ENCODE data around the gene MTG1.

MTG1 gene, protein sequence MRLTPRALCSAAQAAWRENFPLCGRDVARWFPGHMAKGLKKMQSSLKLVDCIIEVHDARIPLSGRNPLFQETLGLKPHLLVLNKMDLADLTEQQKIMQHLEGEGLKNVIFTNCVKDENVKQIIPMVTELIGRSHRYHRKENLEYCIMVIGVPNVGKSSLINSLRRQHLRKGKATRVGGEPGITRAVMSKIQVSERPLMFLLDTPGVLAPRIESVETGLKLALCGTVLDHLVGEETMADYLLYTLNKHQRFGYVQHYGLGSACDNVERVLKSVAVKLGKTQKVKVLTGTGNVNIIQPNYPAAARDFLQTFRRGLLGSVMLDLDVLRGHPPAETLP

GRCh38 chr10:133394064-133394663 lies at the start of gene MTG1:
TSS of gene MTG1 (plus strand) at chr10:133394157. CDS start at chr10:133394221, 64 bp downstream.
- DNase-seq = peak; percentile 38 to 74

GRCh38 chr10:133344236-133344635 lies 49.7 kb upstream of the MTG1 start:
- DNase-seq = no peak

DNA sequence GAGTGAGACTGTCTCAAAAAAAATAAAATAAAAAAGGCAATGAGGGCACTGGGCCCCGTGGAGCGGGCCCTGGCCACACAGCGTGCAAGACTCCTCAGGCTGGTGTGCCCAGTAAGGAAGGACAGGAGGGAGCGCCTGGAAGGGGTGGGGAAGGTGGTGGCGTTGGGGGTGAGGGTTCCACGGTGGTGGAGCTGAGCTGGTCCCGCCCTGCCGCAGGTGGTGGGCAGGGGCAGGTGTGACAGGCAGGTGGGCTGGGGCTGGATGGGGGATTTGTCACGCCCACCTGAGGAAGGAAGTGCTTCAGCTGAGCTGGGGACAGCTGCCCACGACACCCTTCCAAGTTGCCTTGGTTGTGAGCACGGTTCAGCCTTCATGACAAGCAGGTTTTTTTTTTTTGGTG lies 47.5 kb upstream of the MTG1 start:
- DNase-seq = no peak

DNA sequence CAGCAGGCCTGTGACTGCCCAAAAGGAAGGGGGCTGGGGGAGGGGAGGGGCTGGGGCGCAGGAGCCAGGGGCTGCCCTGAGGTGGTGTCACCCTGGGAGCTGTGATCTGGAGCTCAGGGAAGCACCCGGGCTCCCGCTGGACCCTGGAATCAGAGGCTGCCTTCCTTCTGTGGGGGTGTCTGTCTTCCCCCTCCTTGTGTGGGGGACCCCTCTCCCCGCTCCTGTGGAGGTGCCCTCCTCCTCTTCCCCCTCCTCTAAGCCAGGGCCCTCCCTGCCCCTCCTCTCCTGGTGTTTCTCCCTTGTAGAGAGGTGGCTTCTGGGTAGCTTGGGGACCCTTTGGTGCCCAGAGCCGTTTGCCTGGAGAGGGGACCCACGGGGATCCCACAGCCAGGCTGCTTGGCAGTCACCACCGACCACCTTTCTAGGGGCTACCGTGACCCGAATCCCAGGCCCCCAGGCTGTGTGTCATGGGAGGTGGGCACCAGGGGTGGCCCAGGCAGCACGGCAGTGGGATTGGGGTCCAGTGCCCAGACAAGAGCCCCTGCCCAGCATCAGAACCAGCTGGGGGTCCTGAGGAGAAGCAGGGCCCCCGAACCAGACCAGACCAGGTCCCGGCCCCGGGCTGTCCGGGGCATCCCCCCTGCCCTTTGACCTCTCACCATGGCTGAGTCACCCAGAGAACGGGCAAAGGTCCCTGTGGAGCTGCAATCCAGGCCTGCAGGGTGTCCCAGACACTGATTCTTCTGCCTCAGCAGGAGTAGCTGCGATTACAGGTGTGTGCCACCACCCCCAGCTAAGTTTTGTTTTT lies 46.0 kb upstream of the MTG1 start:
- no peak for DNase-seq

GRCh38 chr10:133349160-133349568 lies 44.8 kb upstream of the MTG1 start:
- DNase-seq = no peak

DNA sequence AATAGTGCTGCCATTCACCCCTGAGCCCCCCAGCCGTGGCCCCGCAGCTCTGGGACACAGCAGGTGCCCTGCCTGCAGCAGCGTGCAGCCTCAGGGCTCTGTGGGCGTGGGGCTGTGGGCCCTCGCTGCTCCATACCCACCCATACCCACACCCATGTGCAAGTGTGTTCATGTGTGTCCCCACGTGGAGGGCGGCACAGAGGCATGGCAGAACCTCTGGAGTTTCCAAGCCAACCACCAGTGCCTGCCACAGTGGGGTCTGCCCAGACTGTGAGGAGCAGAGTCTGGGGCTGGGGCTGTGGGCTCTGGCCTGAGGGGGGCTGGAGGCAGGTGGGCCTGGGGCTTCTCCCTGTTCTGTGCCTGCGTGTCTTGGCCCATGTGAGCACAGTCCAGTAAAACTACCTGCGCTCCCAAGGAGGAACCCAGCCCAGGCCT lies 44.4 kb upstream of the MTG1 start:
- no peak for DNase-seq

GRCh38 chr10:133350283-133350949 lies 43.5 kb upstream of the MTG1 start:
- no peak for DNase-seq

DNA sequence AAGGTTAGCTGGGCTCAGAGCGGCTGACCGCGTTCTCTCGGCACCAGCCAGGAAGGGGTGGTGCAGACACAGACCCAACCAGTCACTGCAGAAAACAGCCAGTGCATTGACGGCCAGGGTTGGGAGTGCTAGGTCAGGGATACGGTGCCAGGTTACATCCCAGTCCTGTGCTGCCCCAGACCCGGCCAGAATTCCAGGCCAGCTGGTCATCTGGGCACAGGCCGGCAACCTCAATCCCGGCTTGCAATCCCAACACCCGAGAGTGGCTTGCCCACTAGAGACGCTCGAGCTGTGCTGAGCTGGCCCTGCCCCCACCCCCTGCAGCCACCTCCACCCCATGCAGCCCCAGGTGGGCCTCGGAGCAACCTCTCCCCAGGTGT lies 43.0 kb upstream of the MTG1 start:
- no peak for DNase-seq

- no peak for DNase-seq
These were observed 42.3 kb upstream of the MTG1 start for GRCh38 chr10:133351408-133352318.

DNA sequence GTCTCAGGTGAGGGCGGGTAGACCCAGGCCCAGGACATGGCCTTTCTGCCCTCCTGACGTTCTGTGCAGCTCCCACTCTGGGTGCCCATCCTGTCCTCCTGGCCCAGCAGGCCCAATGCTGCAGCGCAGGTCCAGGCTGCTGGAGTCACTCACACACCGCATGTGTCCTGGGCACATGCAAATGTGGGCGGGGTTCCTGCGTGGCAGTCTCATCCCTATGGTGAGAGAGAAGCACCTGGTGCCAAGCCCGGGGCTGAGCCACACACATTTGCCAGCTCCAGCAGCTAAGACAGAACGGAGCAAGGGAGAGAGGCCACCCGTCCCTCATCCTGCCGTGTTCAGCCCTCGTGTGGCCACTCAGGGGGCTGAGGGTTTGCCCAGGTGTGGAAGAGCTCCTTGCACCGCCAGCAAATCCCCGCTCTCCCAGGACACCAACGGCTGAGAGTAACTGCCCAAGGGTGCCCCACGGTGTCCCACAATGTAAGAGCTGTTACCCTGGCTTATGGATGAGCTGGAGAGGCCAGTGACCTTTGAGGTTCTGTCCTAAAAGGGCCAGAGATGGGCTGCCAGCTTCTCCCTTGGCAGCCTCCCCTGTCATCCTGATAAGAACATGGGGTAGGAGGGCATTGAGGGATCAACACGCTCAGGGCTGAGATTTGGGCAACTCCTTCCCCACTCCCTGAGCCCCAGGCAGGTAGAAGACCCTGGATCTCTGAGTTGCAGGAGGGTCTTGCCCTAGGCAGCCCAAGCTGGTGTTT lies 40.6 kb upstream of the MTG1 start:
- no peak for DNase-seq

GRCh38 chr10:133353988-133354605 lies 39.9 kb upstream of the MTG1 start:
- DNase-seq = no peak

- DNase-seq = no peak
These were observed 39.2 kb upstream of the MTG1 start for GRCh38 chr10:133354672-133355240.

GRCh38 chr10:133355266-133355665 lies 38.7 kb upstream of the MTG1 start:
- DNase-seq = no peak

DNA sequence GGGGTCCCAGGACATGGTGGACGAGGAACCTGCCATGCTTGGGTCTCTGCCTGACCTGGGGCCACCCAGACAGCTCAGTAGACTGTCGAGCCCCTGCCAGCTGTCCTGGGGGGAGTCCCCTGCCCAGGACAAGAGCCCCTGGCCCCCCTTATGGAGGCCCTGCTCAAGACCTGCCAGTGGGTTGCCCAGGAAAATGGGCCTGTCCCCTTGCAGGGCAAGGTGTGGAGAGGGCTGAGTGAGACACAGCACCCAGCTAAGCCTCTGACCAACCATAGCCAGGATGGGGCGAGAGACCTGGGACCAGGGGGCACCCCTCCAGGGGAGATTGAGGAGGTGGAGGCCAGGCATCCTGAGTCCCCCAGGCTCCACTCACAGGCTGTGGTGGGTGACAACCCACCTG lies 38.0 kb upstream of the MTG1 start:
- DNase-seq = no peak

GRCh38 chr10:133356549-133357284 lies 37.2 kb upstream of the MTG1 start:
- DNase-seq = no peak

DNA sequence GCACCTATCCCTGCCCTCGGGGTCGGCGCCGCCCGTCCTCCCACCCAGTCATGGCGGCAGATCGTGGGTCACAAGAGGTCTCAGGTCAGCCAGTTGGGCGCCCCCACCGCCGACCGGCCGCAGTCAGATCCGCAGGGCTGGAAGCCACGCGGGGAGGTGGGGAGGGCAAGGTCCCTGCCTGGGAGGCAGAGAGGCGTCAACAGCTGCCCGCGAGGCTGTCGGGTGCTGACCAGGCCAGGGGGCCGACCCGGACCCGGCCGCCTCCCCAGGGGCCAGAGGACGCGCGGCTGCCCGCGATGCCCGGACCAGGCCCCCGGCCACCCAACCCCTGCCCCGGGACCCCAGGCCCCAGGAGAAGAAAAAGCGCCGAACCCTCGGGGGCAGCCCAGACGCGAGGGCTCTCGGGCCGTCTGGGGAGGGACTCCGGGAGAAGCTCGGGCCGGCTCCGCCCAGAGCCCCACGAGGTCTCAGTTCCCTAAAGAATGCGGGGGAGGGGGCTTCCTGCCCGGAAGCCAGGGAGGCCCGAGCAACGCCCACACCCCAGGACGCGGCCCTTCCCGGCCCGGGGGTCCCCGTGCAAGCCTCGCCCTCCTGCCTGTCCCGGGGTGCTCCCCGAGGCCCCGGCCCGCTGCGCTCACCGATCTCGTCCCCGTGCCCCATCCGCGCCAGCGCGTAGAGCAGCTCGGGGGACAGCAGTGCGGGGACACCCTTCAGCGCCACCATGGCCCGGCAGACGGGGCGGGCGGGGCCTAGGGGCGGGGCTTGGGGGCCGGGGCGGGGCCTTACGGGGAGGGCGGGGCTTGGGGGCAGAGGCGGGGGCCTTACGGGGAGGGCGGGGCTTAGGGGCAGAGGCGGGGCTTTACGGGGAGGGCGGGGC lies 36.4 kb upstream of the MTG1 start, which contains the start of gene FUOM:
Gene FUOM (minus strand): TSS at position 735 of the 877 bp plus-strand sequence. CDS start 12 bp downstream, at position 723.
- DNase-seq = no peak

DNA sequence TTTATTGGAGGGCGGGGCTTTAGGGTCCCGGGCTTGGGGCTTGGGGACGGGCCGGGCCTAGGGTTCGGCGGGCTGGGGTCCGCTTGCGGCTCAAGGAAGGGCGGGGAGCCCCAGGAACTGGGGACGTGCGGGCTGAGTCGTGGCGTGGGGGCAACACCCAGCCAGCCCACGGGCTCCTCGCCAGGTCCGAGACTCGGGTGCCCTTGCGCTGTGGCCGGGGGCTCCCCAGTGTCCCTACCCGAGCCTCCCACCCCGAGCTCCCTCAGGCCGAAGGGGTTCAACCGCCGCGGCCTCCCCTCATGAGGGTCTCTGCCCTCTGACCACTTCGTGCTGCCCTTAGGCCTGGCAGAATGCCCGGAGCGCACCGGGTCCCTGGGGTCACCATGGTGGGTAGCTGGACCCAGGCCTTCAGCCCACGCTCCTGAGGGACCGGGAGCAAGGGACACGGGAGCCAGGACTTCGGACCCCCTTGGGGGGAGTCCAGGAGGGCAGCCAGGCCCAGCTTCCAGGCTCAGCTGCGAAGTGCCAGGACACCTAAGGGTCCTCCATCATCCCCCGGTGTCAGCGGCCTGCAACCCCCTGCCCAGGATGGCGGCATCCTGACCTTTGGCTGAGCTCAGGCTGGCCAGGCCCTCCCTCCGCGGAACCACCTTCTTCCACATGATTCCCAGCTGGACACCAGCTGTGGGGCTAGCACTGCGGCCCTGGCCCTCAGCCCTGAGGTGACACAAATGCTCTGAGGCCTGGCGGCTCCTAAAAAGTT lies 35.6 kb upstream of the MTG1 start:
- no peak for DNase-seq

DNA sequence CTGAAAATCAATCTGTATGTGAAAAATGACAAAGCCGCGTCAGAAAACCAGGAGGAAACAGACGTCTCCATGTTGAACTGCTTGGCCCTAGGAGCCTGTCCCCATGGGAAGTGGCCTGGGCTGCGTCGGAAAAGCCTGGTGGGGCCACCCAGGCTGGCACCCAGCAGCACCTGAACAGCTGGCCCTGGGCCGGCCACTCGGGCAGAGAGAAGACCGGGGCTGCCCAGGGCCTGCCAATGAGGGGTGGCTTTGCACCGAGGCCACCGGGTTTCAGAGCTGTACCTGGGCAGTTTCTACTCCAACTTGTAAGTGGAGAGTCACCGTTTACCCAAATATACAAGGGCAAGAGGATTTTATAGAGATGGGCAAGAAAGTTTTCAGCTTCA lies 35.0 kb upstream of the MTG1 start:
- DNase-seq = no peak

Measured in NCI-H524 (cell line).